Uterus (tissue), 4 donors: Measurements from ENCODE around the gene EAF2. TPM values are rescaled to one million over a fixed set of nuclear protein-coding genes. Genes with fewer than 3 reads are reported as not detected.

Experiments used
- DNase-seq, 2 donors: peaks; one replicate each; pipeline ENCODE4 v3.0.0-alpha.2; 2019 to 2020
- H3K27ac ChIP-seq, 2 donors: fragments of 200-600 bp; sonication (generic); 1 replicate in 1 of 2; 2 replicates in 1 of 2; pipeline ENCODE4 v1.5.1; 2016 to 2018
- H3K27me3 ChIP-seq, 2 donors: fragments of 200-600 bp; sonication (generic); one replicate each; pipeline ENCODE4 v1.5.1; 2018 to 2019; ENCODE audit warnings: control low read depth in 1 of 2
- H3K36me3 ChIP-seq, 2 donors: fragments of 200-600 bp; sonication (generic); one replicate each; pipeline ENCODE4 v1.5.1; 2019; ENCODE audit warnings: control low read depth in 1 of 2
- H3K4me1 ChIP-seq, 2 donors: fragments of 200-600 bp; sonication (generic); one replicate each; pipeline ENCODE4 v1.5.1; 2018 to 2019; ENCODE audit warnings: control low read depth in 1 of 2
- H3K4me3 ChIP-seq, 2 donors: fragments of 200-600 bp; sonication (generic); 1 replicate in 1 of 2; 2 replicates in 1 of 2; pipeline ENCODE4 v1.5.1; 2018 to 2019; ENCODE audit warnings: mild to moderate bottlenecking in 1 of 2
- H3K9me3 ChIP-seq, 2 donors: fragments of 200-600 bp; sonication (generic); one replicate each; pipeline ENCODE4 v1.5.1; 2019; ENCODE audit warnings: control low read depth in 1 of 2
- POLR2A ChIP-seq, 2 donors: fragments of 450-650 bp; IDR thresholded peaks; one replicate each; pipeline ENCODE4 v1.6.1; 2016; ENCODE audit warnings: antibody characterized with exemption in 2 of 2, mild to moderate bottlenecking in 1 of 2, moderate library complexity in 1 of 2
- intact Hi-C: fragments of 100-400 bp; cut with DNase I; formaldehyde crosslinking; loops from one replicate; pipeline ENCODE4 v1.15.1; 2023; ENCODE audit warnings: low total_unique reads
- total RNA-seq, 4 donors: library from RNA; depleted of rRNA in 3 of 4; stranded (reverse); fragments of >200 nt in 3 of 4; gene quantifications; one replicate each; pipeline versions ENCODE4 v1.1.0 to v1.2.4, GENCODE V29; 2014 to 2023
- TF ChIP-seq, protein P1 (sequence below), 4 experiments: fragments of 200-600 bp in 2 of 4; fragments of 450-650 bp in 2 of 4; sonication (generic) in 2 of 4; IDR thresholded peaks; one replicate each; pipeline ENCODE4 v1.5.1; 2016 to 2019; ENCODE audit warnings: antibody characterized with exemption in 4 of 4, mild to moderate bottlenecking in 2 of 4, moderate library complexity in 1 of 4
- donor health status: DM: yes; HTN: yes; CAD: no.

The EAF2 gene
- total RNA-seq, 4 donors from 2014 or later = 0.88 to 21.8 (median 6.9) TPM

DNA sequence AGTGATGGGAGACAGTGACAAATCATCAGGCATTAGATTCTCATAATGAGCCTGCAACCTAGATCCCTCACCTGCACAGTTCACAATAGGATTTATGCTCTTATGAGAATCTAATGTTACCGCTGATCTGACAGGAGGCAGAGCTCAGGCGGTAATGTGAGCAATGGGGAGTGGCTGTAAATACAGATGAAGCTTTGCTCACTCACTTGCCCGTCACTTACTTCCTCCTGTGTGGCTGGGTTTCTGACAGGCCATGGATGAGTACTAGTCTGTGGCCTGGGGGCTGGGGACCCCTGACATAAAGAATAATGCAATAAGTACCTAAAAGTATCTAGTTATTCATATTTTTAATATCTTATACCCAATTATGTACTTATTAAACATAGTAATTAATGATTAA lies 15.8 kb upstream of the EAF2 start:
- Histone ChIP-seq H3K4me1 (no peaks in the 10 kb centered on the region), H3K27ac (no peak overlapping the region), H3K27me3 (no peaks in the 10 kb centered on the region), H3K4me3 (no peak overlapping the region), H3K9me3 (peaks cover 0 to 7% of the 10 kb centered on the region in 2 donors), H3K36me3 (no peaks in the 10 kb centered on the region)
- no peak for TF ChIP-seq POLR2A (IDR thresholded peaks at IDR 0.05)
- intact Hi-C loops = no loop called here
- DNase-seq = no peak

DNA sequence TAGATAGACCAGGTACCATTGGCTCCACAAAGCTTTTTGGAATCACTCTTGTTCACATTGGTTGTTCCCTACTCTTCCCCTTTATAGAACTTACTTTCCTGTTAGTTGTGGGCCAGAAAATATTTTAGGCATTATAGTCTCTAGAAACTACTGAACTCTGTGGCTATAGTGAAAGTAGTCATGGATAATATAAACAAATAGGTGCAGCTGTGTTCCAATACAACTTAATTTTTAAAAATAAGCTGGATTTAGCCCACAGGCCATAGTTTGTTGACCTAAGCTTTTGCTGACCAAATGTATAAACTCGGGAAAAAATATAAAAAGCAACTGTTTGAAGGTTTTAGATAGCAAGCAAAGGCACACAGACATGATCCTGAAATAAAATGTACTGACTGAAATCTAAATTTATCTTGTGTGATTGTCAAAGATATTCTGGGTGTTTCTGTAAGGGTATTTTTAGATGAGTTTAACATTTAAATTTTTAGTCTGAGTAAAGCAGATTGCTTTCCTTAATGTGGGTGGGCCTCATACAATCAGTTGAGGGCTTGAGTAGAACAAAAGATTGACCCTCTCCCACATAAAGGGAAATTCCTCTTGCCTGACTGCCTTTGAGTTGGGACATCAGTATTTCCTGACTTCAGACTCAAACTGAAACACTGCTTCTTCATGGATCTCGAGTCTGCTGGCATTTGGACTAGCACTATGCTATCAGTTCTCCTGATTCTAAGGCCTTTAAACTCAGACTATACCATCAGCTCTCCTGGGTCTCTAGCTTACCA lies 13.4 kb upstream of the EAF2 start:
- Histone ChIP-seq H3K27ac (no peak overlapping the region), H3K27me3 (no peaks in the 10 kb centered on the region), H3K9me3 (peaks cover 0 to 7% of the 10 kb centered on the region in 2 donors), H3K36me3 (no peaks in the 10 kb centered on the region), H3K4me1 (no peaks in the 10 kb centered on the region), H3K4me3 (no peak overlapping the region)
- intact Hi-C loops = no loop called here
- DNase-seq = no peak
- TF ChIP-seq, protein P1, sequence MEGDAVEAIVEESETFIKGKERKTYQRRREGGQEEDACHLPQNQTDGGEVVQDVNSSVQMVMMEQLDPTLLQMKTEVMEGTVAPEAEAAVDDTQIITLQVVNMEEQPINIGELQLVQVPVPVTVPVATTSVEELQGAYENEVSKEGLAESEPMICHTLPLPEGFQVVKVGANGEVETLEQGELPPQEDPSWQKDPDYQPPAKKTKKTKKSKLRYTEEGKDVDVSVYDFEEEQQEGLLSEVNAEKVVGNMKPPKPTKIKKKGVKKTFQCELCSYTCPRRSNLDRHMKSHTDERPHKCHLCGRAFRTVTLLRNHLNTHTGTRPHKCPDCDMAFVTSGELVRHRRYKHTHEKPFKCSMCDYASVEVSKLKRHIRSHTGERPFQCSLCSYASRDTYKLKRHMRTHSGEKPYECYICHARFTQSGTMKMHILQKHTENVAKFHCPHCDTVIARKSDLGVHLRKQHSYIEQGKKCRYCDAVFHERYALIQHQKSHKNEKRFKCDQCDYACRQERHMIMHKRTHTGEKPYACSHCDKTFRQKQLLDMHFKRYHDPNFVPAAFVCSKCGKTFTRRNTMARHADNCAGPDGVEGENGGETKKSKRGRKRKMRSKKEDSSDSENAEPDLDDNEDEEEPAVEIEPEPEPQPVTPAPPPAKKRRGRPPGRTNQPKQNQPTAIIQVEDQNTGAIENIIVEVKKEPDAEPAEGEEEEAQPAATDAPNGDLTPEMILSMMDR (IDR thresholded peaks at IDR 0.05) = no peak
- TF ChIP-seq POLR2A (IDR thresholded peaks at IDR 0.05) = no peak

DNA sequence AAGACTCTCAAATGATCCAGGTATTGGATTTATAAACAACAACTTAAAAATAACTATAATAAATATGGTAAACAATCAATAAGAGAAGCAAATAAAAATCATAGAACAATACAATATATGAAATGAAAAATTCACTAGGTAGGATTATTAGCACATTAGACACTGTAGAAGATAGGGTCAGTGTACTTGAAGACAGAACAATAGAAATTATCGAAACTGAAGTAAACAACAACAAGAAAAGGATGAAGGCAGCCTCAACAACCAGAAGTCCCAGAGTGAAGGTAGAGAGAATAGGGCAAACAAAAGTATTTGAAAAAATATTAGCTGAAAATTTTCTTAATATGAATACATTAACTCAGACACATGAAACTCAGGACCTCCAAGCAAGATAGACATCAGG lies 12.0 kb upstream of the EAF2 start:
- Histone ChIP-seq H3K9me3 (peaks cover 0 to 7% of the 10 kb centered on the region in 2 donors), H3K36me3 (no peaks in the 10 kb centered on the region), H3K27me3 (no peaks in the 10 kb centered on the region), H3K4me3 (no peak overlapping the region), H3K4me1 (no peaks in the 10 kb centered on the region), H3K27ac (no peak overlapping the region)
- intact Hi-C loops = no loop called here
- TF ChIP-seq, protein P1 (IDR thresholded peaks at IDR 0.05) = no peak
- TF ChIP-seq POLR2A (IDR thresholded peaks at IDR 0.05) = no peak
- DNase-seq = no peak

DNA sequence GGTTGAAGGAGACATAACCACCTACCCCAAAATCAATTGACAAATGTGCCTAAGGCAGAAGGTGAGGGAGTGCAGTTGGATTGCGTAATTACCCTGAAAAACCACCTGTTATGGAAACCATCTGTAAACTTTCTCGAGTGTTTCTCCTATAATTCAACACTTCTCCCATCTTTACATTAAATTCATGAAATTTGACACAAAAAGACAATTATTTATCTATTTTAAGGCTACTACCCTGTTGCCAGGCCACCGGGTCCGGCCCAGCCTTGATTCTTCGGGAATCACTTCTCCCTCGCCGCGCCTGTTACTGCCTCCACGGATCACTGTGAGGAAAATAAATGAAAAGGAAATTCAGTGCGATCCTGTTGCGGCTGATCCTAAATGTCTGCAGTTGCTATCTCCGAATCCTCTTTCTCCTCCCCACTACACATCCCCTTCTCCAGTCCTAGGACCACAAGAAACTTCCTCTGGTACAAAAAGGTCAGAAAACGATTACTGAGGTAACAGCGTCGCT lies 795 bp upstream of the EAF2 start:
- TF ChIP-seq, protein P1 (IDR thresholded peaks at IDR 0.05) = no peak
- no peak for TF ChIP-seq POLR2A (IDR thresholded peaks at IDR 0.05)
- H3K27ac ChIP-seq = peak overlapping the region; percentile 86 to 88
- intact Hi-C loops = no loop called here
- H3K27me3 ChIP-seq = no peaks in the 10 kb centered on the region
- no peaks in the 10 kb centered on the region for H3K9me3 ChIP-seq
- peak overlapping the region; percentile 78 to 86 for H3K4me3 ChIP-seq
- H3K36me3 ChIP-seq = no peaks in the 10 kb centered on the region
- peaks cover 0 to 6% of the 10 kb centered on the region in 2 donors for H3K4me1 ChIP-seq
- DNase-seq = no peak

DNA sequence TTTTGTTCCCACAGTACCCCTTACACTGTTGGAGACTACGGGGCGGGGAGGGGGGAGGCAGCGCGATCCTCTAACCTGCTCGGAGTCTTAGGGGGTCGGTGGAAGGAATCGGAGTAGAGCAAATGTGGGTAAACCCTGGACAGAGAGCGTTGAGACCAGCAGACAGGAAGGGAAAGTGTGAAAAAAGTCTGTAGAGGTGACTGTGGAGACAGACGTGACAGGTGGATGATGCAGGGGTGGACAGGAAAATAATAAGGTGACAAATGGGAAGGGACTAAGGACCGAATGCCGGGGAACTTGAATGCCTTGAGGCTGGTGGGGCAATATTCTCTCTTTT lies 424 bp downstream of the EAF2 start:
- no peak for TF ChIP-seq POLR2A (IDR thresholded peaks at IDR 0.05)
- TF ChIP-seq, protein P1 (IDR thresholded peaks at IDR 0.05) = no peak
- Histone ChIP-seq H3K27ac (peak overlapping the region; percentile 53 to 77), H3K4me1 (peaks cover 0 to 6% of the 10 kb centered on the region in 2 donors), H3K36me3 (no peaks in the 10 kb centered on the region), H3K4me3 (peak overlapping the region; percentile 78 to 86), H3K27me3 (no peaks in the 10 kb centered on the region), H3K9me3 (no peaks in the 10 kb centered on the region)
- intact Hi-C loops = no loop called here
- DNase-seq = no peak
